ENCODE results near the gene WWOX.

Gene WWOX

DNA sequence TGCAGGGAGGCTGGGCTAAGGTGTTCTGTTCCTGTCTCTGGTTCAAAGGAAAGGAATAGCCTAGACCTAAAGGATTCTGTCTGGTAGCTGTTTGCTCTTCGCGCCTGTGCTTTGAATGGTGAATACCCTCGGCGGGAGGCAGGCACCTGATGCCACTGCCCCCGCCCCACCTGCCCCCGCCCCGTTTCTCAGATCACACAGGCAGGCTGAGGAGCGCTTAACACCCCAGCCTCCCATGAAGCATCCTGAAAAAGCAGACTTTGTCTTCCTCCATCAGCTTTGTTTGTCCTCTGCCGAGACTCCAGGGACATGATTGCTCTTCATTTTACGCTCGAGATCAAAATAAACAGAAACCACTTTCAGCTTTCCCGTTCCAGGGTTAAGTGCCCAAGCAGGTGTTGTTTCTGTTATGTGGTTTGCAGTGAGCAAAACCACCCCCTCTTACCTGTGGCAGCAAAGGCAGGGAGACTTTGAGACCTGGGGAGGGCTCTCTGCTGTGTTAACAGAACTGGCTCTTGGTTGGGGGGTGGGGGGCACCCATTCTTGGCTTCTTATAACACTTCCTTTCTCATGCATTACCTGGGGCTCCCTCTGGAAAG, 452.1 kb downstream of the WWOX start:
- DNase-seq: no peak

DNA sequence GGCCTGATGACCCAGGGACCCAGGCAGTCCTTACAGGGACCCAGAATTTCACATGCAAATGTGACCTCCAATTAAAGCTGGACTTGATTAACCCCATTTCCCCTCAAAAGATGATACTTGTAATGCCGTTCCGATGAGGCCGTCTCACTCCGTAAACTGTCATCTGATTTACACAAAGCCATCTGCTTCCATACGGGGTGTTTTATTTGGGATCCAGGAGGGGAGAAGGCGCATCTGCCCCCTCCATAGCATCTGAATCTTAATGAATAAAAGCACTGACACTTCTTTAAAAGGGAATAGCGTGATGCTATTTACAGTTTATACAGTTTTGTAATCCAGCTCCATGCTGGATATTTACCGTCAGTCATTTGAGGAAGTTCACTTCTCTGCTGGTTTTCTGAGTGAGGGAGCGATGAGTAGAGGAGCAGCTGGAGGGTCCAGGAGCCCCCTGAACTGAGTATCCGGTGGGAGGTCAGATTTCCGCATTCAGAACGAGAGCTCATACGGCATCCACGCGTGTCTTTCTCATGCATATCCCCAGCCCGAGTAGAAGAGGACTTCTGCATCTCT, 452.7 kb downstream of the WWOX start:
- no peak for DNase-seq

GRCh38 chr16:78552716-78553115, 453.3 kb downstream of the WWOX start:
- DNase-seq: no peak

DNA sequence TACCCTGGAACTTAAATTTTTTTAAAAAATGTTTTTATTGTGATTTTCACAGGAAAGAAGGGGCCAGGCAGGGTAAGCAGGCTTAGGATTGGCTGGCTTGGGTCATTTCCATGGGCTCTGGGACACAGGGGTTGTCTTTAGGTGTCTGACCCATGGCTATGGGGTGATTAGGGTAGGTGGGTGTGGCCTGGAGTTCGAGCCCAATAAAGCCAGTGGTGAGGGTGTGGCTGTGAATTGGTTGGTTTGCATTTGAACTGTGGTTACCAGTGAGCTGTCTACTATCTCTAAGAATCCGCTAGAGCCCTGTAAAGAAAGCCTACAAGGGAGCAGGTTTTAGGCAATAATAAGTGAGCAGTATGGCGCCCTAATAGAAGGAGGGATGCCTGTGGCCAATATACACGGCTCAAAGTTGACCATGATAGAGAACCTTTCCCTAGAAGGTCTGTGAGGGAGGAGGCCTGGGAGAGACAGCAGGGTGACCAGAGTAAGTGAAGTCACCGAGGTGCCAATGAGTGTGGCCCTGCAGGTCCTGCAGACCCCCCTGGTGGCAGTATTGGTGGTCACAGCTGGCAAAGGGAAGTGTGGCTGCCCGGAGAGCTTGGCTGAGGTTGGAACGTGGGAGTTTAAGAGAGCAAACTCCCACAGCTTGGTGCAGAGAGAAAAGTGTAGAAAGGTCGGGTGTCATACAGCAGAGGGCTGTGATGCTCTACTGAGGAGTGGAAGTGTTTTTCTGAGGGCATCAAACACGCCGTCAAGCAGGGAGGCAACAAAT, 454.0 kb downstream of the WWOX start:
- DNase-seq: no peak

DNA sequence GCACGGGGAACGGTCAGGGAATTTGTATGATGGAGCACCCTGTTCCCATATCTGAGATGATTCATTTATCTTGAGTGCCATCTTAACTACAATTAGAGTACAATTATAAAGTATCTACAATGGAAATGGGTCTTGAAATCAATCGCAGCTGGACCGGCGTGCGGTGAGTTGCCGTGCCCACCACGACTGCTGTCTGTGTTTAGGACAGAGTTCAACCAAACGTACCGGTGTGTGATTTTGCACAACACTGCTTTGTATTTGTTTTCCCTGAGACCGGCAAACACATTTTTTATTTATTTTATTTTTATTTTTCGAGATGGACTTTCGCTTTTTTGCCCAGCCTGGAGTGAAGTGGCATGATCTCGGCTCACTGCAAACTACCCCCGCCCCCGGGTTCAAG, 457.0 kb downstream of the WWOX start:
- no peak for DNase-seq

DNA sequence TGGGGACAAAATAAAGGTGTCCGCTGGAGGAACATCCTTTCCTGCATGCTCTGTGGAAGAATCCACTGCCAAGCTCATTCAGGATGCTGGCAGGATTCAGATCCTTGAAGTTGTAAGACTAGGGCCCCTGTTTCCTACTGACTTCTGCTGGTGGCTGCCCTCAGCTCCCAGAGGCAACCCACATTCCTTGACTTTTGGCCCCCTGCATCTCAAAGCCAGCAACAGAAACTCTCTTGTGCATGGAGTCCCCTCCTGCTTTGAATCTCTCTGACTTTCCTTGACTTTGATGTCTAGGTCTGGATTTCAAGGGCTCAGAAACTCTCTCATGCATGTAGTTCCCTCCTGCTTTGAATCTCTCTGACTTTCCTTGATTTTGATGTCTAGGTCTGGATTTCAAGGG, 461.5 kb downstream of the WWOX start:
- DNase-seq: no peak

DNA sequence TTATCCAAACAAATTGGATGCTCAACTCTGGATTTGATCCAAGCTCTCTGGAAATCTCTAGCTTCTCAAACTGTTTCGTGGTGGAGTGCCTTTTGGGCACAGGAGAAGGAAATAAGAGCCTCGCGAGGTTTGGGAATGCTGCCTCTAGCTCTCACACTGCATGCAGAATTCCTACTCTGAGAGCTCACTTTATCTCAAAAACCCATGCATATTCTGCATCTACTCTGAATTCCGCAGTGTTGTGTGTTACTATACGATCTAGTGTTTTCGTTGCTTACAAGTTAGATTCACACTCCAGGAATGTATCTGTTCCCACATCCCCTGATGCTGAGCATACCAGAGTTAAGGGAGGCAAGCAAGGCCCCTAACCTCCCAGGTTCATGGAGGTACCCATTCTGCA, 462.7 kb downstream of the WWOX start:
- no peak for DNase-seq

- no peak for DNase-seq
These were observed 463.2 kb downstream of the WWOX start for GRCh38 chr16:78562650-78563049.

DNA sequence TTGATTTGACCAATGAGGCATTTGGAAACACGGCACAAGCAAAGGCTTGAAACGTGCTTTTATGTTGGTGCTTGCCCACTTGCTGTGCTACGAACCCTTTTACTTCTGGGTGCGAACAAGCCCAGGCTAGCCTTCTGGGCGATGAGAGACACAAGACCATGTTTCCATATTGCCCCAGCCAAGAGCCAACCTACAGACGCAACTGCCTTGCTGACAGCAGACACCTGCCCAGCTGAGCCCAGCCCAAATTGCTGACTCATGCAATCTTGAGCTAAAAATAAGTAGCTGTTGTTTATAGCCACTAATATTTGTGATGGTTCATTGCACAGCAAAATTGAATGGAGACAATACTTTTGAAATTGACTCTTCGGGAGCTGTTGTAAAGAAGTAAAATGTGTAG, 464.5 kb downstream of the WWOX start:
- DNase-seq: no peak

- no peak for DNase-seq
These were observed 467.1 kb downstream of the WWOX start for GRCh38 chr16:78566397-78567073.

GRCh38 chr16:78570399-78571141, 471.1 kb downstream of the WWOX start:
- DNase-seq: no peak

GRCh38 chr16:78571434-78571833, 472.0 kb downstream of the WWOX start:
- no peak for DNase-seq

DNA sequence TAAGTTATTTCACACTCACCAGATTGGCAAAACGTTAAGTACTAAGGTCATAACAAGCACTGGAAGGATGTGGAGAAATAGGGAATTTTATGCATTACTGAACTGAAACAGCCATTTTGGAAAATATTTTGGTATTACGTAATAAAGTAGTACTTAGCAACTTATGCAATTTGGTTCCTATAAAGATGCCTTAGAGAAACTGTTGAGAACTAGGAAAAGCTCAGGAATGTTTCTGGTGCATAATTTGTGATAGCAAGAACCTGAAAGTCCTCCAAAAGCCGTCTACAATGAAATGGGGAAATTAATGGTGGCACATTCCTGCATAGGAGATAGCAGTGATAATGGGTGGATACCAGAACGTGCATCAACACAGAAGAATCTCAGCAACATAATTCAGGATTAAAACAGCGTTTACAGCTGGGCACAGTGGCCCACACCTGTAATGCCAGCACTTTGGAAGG, 472.5 kb downstream of the WWOX start:
- DNase-seq: no peak

DNA sequence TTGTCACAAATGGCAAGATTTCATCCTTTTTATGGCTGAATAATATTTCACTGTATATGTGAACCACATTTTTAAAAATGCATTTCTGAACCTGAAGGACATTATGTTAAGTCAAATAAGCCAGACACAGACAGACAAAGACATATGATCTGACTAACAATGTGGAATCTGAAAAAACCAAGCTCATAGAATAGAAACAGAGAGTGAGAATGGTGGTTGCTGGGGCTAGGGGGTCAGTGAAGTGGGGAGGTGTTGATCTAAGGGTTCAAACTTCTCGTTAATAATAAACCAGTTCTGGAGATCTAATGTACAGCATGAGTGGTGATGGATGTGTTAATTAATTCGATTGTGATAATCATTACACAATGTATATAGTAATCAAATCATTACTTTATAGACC, 475.1 kb downstream of the WWOX start:
- no peak for DNase-seq

DNA sequence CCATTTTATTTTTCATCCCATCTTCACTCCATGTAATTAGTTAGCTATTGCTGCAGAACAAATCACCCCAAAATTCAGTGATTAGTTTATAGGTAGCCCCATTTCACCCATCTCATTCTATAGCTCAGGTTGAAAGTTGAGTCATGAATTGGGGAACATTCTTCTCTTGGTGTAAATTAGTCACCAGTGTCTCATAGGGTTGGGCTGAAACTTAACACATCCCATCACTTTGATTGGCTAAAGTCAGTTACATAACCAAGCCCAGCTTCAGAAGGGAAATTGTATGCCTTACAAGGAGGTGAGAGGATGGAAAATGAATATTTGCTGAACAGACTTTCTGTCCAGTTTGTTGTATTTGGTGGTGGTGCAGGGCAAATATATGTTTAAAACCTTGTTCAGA, 477.5 kb downstream of the WWOX start:
- DNase-seq: no peak

GRCh38 chr16:78577630-78578029, 478.2 kb downstream of the WWOX start:
- no peak for DNase-seq

DNA sequence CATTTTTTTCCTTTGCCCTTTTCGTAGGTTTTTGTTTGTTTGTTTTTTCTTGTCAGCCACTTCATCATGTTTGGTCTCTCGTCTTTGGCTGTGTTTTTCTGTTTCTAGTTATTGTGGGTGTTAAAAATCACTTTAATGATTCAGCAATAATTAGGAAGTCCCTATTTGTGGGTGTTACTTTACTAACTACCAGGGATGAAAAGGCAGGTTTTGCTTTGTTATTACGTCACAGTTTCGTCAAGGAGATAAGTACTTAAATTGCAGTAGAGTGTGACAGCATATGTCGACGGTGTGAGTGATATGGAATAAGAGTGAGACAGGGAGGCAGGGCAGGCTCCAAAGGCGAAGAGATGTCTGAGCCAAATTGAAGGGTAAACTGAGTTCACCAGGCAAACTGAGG, 479.6 kb downstream of the WWOX start:
- DNase-seq: no peak

- no peak for DNase-seq
These were observed 484.0 kb downstream of the WWOX start for GRCh38 chr16:78583441-78583840.

- no peak for DNase-seq
These were observed 484.9 kb downstream of the WWOX start for GRCh38 chr16:78584213-78584860.

- DNase-seq: no peak
These were observed 485.5 kb downstream of the WWOX start for GRCh38 chr16:78584991-78585390.

DNA sequence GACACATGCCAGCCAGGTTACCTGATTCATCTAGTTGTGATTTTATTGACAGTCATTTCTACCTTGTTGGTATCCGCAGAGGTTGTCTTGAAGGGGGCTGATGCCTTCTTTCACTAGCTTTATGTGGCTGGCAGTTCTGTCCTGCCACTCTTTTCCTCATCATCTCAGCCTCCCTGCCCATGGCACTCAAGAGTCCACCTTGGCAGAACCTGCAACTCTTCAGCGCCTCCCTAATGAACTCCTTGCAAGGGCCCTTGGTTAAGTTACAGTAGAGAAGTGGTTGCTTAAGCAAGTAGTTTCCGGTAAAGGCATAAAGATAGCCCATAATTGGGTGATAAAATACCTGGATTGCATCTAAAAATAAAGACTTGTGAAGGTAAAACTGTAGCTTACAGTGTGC, 489.9 kb downstream of the WWOX start:
- DNase-seq: no peak

- DNase-seq: no peak
These were observed 492.2 kb downstream of the WWOX start for GRCh38 chr16:78591682-78592103.

DNA sequence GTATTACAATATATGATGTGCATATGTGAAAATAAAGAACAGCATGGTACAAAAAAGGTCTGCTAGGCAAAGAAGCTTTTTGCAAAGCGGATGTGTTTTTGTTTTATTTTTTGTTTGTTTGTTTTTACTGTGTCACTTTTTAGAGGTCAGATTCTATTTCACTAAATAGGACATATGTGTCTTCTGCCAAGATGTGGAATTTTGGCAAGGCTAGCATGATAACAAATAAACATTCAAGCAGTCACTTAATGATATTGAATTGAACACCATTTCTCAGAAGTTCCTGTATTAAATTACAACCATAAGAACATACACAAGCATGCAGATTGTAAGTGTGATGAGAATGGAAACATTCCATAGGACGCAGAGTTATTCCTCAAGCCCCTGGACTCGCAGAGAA, 492.7 kb downstream of the WWOX start:
- no peak for DNase-seq

All from femur (tissue), 1 donor.